ENCODE data around the gene CCDC191. TPM values are rescaled to one million over a fixed set of nuclear protein-coding genes. Genes with fewer than 3 reads are reported as not detected.

The CCDC191 gene
- polyA plus RNA-seq, 1 experiment, result 2.3 TPM

DNA sequence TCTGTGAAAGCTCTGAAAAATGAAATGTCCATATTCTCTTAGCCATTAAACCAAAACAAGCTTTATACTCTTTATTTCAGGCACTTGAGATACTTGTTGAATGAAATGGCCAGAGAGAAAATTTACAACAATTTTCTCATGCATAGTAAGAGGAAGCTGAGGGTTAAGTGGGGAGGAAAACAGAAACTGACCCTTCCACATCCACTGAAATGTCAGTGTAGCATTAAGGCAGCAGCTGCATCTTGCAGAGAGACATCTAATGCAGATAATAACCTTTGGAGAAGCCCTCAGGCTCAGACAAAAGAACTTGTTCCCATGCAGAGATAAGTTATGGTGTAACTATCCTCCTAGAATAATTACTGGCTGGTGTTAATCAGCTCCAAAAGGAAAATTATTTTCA, 74.5 kb downstream of the CCDC191 start:
- Histone ChIP-seq H3K27ac (ENCODE audit: low read depth, low read length) (no peak overlapping the region), H3K9me3 (ENCODE audit: control insufficient read depth, insufficient read depth, low read length) (no peaks in the 10 kb centered on the region), H3K27me3 (ENCODE audit: control insufficient read depth, insufficient read depth, low read length) (no peaks in the 10 kb centered on the region), H3K4me3 (ENCODE audit: low read depth, low read length) (no peak overlapping the region)
- POLR2A ChIA-PET, result no interaction called here
- CTCF ChIA-PET, result no interaction called here
- no peak for DNase-seq (ENCODE audit: low read depth, low spot score)
- TF ChIP-seq CTCF (IDR thresholded peaks at IDR 0.05; ENCODE audit: low read depth, low read length), result no peak

DNA sequence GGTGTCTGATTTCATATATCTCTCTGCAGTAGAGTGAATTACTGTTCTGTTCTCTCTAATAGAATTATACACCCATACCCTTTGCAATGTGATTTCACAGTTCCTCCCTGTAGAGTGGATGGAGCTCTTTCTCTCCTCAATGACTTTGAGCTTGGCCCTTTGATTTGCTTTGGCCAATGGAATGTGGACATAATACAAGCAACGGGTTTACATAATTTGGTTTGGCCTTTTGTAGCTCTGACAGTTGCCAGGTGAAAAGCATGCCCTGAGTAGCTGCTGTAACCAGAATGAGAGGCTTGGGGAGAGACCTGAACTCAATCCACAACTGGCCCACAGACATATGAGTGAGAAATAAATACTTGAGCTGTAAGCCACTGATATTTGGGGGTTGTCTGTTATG, 76.4 kb downstream of the CCDC191 start:
- no peak for TF ChIP-seq CTCF (IDR thresholded peaks at IDR 0.05; ENCODE audit: low read depth, low read length)
- no peak for DNase-seq (ENCODE audit: low read depth, low spot score)
- Histone ChIP-seq H3K9me3 (ENCODE audit: control insufficient read depth, insufficient read depth, low read length) (no peaks in the 10 kb centered on the region), H3K4me3 (ENCODE audit: low read depth, low read length) (no peak overlapping the region), H3K27ac (ENCODE audit: low read depth, low read length) (no peak overlapping the region), H3K27me3 (ENCODE audit: control insufficient read depth, insufficient read depth, low read length) (no peaks in the 10 kb centered on the region)
- CTCF ChIA-PET, result no interaction called here
- POLR2A ChIA-PET, result no interaction called here

DNA sequence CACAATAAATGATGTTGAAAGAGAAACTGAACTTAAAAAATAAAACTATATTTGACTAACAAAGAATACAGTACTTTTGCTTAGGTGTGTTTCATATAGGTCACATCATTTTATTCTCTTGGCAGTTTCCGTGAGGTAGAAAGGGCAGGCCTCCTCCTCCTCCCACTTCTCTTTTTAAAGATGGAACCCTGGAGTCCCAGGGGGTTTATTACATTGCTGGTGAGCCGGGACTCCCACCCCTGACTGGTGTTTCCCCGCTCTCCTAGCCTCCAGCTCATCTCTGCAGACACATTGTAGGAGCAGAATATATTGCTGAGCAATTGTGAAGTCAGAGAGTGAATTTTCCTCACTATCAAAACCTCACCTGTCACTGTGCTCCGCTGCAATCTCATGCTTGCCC, 78.5 kb downstream of the CCDC191 start:
- no peak for TF ChIP-seq CTCF (IDR thresholded peaks at IDR 0.05; ENCODE audit: low read depth, low read length)
- ChIA-PET CTCF (no interaction called here), POLR2A (no interaction called here)

GRCh38 chr3:113968986-113969385, 87.3 kb downstream of the CCDC191 start:
- POLR2A ChIA-PET, result no interaction called here
- no peak for TF ChIP-seq CTCF (IDR thresholded peaks at IDR 0.05; ENCODE audit: low read depth, low read length)
- no peak for DNase-seq (ENCODE audit: low read depth, low spot score)

More for the DNA sequence above, 78.5 kb downstream of the CCDC191 start:
- H3K27me3 ChIP-seq (ENCODE audit: control insufficient read depth, insufficient read depth, low read length), result no peaks in the 10 kb centered on the region
- no peaks in the 10 kb centered on the region; the same call in 1 of the 2 replicates for H3K9me3 ChIP-seq (ENCODE audit: control insufficient read depth, insufficient read depth, low read length)
- H3K27ac ChIP-seq (ENCODE audit: low read depth, low read length), result no peak overlapping the region
- no peak overlapping the region for H3K4me3 ChIP-seq (ENCODE audit: low read depth, low read length)
- DNase-seq (ENCODE audit: low read depth, low spot score), result no peak

DNA sequence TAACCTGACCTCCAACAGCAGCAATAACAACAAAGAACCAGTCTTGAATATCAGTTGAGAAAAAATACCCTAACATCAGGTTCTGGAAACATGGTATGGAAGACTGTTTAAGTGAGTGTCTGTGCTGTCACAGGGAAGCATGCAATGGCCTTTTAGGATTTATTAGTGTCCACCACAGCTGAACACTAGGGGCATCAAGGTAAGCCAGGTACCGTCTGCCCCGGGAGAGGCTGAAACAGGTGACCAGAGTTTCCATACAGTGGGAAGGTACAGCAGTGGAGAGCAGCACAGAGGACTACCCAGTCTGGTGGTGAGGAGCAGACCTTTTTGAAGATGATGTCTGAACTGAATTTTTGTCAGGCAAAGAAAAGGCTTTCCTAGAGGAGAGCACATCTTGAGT, 90.2 kb downstream of the CCDC191 start:
- no peak for TF ChIP-seq CTCF (IDR thresholded peaks at IDR 0.05; ENCODE audit: low read depth, low read length)
- ChIA-PET CTCF (no interaction called here), POLR2A (no interaction called here)

More at GRCh38 chr3:113968986-113969385, 87.3 kb downstream of the CCDC191 start:
- H3K27ac ChIP-seq (ENCODE audit: low read depth, low read length), result no peak overlapping the region
- H3K9me3 ChIP-seq (ENCODE audit: control insufficient read depth, insufficient read depth, low read length), result no peaks in the 10 kb centered on the region
- CTCF ChIA-PET, result interaction anchor here (0.7 kb wide), 1 partner anchor 131 kb away, joined by 6 read pairs; the partner anchor contains the start of gene GRAMD1C
- no peaks in the 10 kb centered on the region for H3K27me3 ChIP-seq (ENCODE audit: control insufficient read depth, insufficient read depth, low read length)
- no peak overlapping the region for H3K4me3 ChIP-seq (ENCODE audit: low read depth, low read length)

More for the DNA sequence above, 90.2 kb downstream of the CCDC191 start:
- H3K9me3 ChIP-seq (ENCODE audit: control insufficient read depth, insufficient read depth, low read length), result no peaks in the 10 kb centered on the region
- no peak overlapping the region for H3K27ac ChIP-seq (ENCODE audit: low read depth, low read length)
- H3K27me3 ChIP-seq (ENCODE audit: control insufficient read depth, insufficient read depth, low read length), result no peaks in the 10 kb centered on the region
- H3K4me3 ChIP-seq (ENCODE audit: low read depth, low read length), result no peak overlapping the region
- no peak for DNase-seq (ENCODE audit: low read depth, low spot score)

All from AG04450 (cell line).